Fibroblast of the aortic adventitia (primary cell): ENCODE data around the gene ZNRD2. TPM values are rescaled to one million over a fixed set of nuclear protein-coding genes. Genes with fewer than 3 reads are reported as not detected.

ENCODE experiments used
- DNase-seq: peaks from one replicate; pipeline ENCODE4 v3.0.0-alpha.2; 2010; ENCODE audit warnings: low read depth
- H3K4me3 ChIP-seq: 2 replicates; pipeline ENCODE4 v1.5.1; 2011; ENCODE audit warnings: low read depth, mild to moderate bottlenecking, control low read depth, low read length, moderate library complexity
- CTCF ChIP-seq: IDR thresholded peaks from 2 replicates; pipeline ENCODE4 v1.5.1; 2011; ENCODE audit warnings: mild to moderate bottlenecking, low read length, control low read depth, inconsistent platforms; ENCODE audit not compliant: insufficient read depth
- total RNA-seq: library from RNA; depleted of rRNA; stranded (reverse); fragments of >200 nt; gene quantifications from 2 replicates; pipeline ENCODE4 v1.2.3, GENCODE V29; 2012; ENCODE audit warnings: low replicate concordance

ZNRD2 gene
- total RNA-seq, 1 donor, result 48.0 TPM

- TF ChIP-seq CTCF, result no peak
- peak overlapping the region; percentile 81 for H3K4me3 ChIP-seq
- DNase-seq, result no peak
These were observed 6.1 kb downstream of the ZNRD2 start for GRCh38 chr11:65576232-65576866.

GRCh38 chr11:65576867-65577755 is 6.8 kb downstream of the ZNRD2 start:
- DNase-seq, result peak; percentile 59
- no peak for TF ChIP-seq CTCF
- H3K4me3 ChIP-seq, result peak overlapping the region; percentile 81

GRCh38 chr11:65577756-65578109 is 7.5 kb downstream of the ZNRD2 start:
- no peak for TF ChIP-seq CTCF
- peak overlapping the region; percentile 81 for H3K4me3 ChIP-seq
- no peak for DNase-seq

- TF ChIP-seq CTCF, result no peak
- DNase-seq, result no peak
- H3K4me3 ChIP-seq, result peak overlapping the region; percentile 81
These were observed 7.9 kb downstream of the ZNRD2 start for GRCh38 chr11:65578134-65578533.

GRCh38 chr11:65578667-65579066 is 8.4 kb downstream of the ZNRD2 start:
- no peak for TF ChIP-seq CTCF
- H3K4me3 ChIP-seq, result no peak overlapping the region
- no peak for DNase-seq

- TF ChIP-seq CTCF, result no peak
- no peak overlapping the region for H3K4me3 ChIP-seq
- DNase-seq, result no peak
These were observed 9.0 kb downstream of the ZNRD2 start for GRCh38 chr11:65579291-65579690.
